Vagina (tissue), 2 donors: Measurements from ENCODE around the gene SNRNP25. TPM values are rescaled to one million over a fixed set of nuclear protein-coding genes. Genes with fewer than 3 reads are reported as not detected.

ENCODE experiments used
- DNase-seq, 2 donors: peaks; one replicate each; pipeline ENCODE4 v3.0.0-alpha.2; 2017; ENCODE audit errors: extremely low spot score in 2 of 2
- H3K27ac ChIP-seq: fragments of 200-600 bp; sonication (generic); one replicate; pipeline ENCODE4 v1.5.1; 2019
- H3K27me3 ChIP-seq: fragments of 200-600 bp; sonication (generic); one replicate; pipeline ENCODE4 v1.5.1; 2019
- H3K36me3 ChIP-seq, 2 donors: fragments of 200-600 bp; sonication (generic); one replicate each; pipeline ENCODE4 v1.5.1; 2017 to 2019
- H3K4me1 ChIP-seq: fragments of 200-600 bp; sonication (generic); one replicate; pipeline ENCODE4 v1.5.1; 2019
- H3K4me3 ChIP-seq, 2 donors: fragments of 200-600 bp; sonication (generic); 1 replicate in 1 of 2; 2 replicates in 1 of 2; pipeline ENCODE4 v1.5.1; 2016 to 2019
- H3K9me3 ChIP-seq: fragments of 200-600 bp; sonication (generic); one replicate; pipeline ENCODE4 v1.5.1; 2019
- POLR2A ChIP-seq, 2 donors: fragments of 450-650 bp; IDR thresholded peaks; one replicate each; pipeline ENCODE4 v1.6.1; 2017; ENCODE audit warnings: antibody characterized with exemption in 2 of 2, mild to moderate bottlenecking in 2 of 2, moderate library complexity in 2 of 2
- POLR2AphosphoS5 ChIP-seq, 2 donors: sonication (generic); formaldehyde crosslinking; IDR thresholded peaks; one replicate each; pipeline ENCODE4 v1.9.0; 2017; ENCODE audit warnings: antibody characterized with exemption in 2 of 2, mild to moderate bottlenecking in 2 of 2, low read depth in 1 of 2; ENCODE audit not compliant: insufficient read depth in 1 of 2
- intact Hi-C: fragments of 100-400 bp; cut with DNase I; formaldehyde crosslinking; loops from one replicate; pipeline ENCODE4 v1.15.1; 2023
- total RNA-seq: library from RNA; depleted of rRNA; stranded (reverse); fragments of >200 nt; gene quantifications from one replicate; pipeline ENCODE4 v1.2.3, GENCODE V29; 2016
- TF ChIP-seq, protein P1 (sequence below), 3 experiments: fragments of 450-650 bp in 2 of 3; fragments of 200-600 bp in 1 of 3; sonication (generic) in 1 of 3; IDR thresholded peaks; one replicate each; pipeline ENCODE4 v1.5.1; 2017 to 2019; ENCODE audit warnings: antibody characterized with exemption in 3 of 3, mild to moderate bottlenecking in 2 of 3, moderate library complexity in 2 of 3

Gene SNRNP25
- total RNA-seq, 1 donor from 2014 or later: 15.0 TPM

DNA sequence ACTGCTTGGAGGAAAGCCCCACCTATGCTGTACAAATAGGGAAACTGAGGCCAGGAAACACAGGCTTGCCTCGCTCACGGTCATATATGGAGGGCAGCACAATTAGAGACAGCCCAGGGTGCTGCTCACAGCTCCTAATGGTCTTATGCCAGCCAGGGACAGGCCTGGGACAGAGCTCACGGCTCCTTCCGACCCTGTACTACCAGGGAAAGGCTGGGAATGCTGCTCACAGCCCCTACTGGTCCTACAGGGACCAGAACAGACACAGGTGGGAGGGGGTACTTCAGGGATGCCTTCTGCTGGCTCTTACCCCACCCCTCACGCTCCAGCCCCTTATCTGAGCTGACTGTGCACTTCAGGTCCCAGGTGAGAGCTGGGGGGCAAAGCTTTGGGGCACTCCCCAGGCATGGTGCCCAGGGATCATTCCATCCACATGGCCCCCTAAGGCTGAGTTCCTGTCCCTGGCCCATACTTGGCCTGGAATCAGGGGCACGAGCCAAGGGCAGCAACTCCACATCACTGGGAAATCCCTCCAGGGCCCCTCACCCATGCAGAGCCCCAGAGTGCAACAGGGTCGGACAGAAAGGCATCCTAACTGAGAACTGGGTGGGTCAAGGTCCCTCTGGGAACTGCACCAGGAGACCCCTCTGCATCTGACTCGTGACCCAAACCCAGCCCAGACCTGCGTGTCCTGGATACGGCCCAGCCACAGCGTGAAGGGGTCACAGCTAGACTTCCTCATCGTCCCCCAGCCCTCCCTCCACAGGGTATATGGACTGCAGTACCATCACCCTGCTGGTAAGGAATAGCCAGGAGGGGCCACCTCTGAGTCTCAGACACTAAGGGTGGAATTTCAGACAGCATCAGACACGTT is 12.9 kb downstream of the SNRNP25 start:
- DNase-seq: no peak
- intact Hi-C loops: no loop called here
- H3K9me3 ChIP-seq: no peaks in the 10 kb centered on the region
- TF ChIP-seq, protein P1, sequence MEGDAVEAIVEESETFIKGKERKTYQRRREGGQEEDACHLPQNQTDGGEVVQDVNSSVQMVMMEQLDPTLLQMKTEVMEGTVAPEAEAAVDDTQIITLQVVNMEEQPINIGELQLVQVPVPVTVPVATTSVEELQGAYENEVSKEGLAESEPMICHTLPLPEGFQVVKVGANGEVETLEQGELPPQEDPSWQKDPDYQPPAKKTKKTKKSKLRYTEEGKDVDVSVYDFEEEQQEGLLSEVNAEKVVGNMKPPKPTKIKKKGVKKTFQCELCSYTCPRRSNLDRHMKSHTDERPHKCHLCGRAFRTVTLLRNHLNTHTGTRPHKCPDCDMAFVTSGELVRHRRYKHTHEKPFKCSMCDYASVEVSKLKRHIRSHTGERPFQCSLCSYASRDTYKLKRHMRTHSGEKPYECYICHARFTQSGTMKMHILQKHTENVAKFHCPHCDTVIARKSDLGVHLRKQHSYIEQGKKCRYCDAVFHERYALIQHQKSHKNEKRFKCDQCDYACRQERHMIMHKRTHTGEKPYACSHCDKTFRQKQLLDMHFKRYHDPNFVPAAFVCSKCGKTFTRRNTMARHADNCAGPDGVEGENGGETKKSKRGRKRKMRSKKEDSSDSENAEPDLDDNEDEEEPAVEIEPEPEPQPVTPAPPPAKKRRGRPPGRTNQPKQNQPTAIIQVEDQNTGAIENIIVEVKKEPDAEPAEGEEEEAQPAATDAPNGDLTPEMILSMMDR (IDR thresholded peaks at IDR 0.05): no peak
- no peak for TF ChIP-seq POLR2AphosphoS5 (IDR thresholded peaks at IDR 0.05; ENCODE audit: insufficient read depth in 1 of 2, low read depth in 1 of 2)
- no peak for TF ChIP-seq POLR2A (IDR thresholded peaks at IDR 0.05)
- H3K4me3 ChIP-seq: no peak overlapping the region
- H3K27me3 ChIP-seq: no peaks in the 10 kb centered on the region
- H3K36me3 ChIP-seq: peaks cover 0 to 33% of the 10 kb centered on the region in 2 donors
- peaks cover 63% of the 10 kb centered on the region for H3K4me1 ChIP-seq
- peak overlapping the region; percentile 25 for H3K27ac ChIP-seq

DNA sequence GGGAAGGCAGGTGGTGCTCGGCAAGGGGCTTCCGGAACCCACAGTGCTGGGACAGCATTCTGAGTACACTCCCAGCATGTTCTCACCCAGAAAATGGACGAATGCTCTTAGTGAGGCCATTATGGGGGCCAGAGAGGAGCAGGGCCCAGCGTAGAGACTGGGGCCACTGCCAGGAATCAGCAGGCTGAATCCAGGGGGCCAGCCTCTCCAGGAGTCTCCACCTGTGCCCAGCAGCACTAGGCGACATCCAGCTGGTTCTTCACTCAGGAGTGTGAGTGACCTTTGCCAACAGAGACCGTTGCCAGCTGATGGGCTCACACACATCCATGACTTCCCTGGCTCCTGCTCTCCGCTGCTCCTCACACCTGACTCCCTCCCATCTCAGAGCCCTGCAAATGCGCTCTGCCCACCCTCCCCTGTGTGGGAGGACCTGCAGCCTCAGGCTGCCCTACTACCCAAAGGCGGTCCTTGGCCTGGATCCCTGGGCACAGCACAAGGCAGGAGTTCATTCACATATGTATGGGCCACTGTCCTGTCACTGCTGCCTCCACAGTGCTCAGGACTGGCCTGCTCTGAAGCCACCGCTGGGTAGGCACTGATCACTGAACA is 13.7 kb downstream of the SNRNP25 start:
- Histone ChIP-seq H3K4me1 (peaks cover 63% of the 10 kb centered on the region), H3K9me3 (no peaks in the 10 kb centered on the region), H3K27me3 (no peaks in the 10 kb centered on the region), H3K36me3 (peaks cover 0 to 25% of the 10 kb centered on the region in 2 donors), H3K27ac (peak overlapping the region; percentile 92), H3K4me3 (no peak overlapping the region)
- intact Hi-C loops: no loop called here
- TF ChIP-seq, protein P1 (IDR thresholded peaks at IDR 0.05): no peak
- TF ChIP-seq POLR2A (IDR thresholded peaks at IDR 0.05) (no peak), POLR2AphosphoS5 (IDR thresholded peaks at IDR 0.05; ENCODE audit: insufficient read depth in 1 of 2, low read depth in 1 of 2) (no peak)
- no peak for DNase-seq

DNA sequence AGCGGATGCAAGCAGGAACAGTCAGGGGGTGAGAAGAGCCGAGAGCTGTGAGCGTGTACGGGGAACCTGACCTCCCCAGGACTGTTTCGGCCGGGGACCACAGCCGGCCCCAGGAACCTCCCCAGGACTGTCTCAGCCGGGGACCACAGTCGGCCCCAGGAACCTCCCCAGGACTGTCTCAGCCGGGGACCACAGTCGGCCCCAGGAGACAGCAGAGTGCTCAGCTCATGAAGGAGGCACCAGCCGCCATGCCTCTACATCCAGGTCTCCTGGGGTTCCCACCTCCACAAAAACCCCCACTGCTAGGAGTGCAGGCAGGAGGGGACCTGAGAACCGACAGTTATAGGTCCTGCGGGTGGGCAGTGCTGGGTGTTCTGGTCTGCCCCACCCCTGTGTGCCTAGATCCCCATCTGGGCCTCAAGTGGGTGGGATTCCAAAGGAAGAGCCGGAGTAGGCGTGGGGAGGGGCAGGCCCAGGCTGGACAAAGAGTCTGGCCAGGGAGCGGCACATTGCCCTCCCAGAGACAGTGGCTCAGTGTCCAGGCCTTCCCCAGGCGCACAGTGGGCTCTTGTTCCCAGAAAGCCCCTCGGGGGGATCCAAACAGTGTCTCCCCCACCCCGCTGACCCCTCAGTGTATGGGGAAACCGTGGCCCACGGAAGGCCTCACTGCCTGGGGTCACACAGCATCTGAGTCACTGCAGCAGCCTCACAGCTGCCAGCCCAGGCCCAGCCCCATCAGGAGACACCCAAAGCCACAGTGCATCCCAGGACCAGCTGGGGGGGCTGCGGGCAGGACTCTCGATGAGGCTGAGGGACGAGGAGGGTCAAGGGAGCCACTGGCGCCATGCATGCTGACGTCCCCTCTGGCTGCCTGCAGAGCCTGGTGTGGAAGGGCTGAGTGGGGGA is 14.5 kb downstream of the SNRNP25 start:
- H3K27ac ChIP-seq: peak overlapping the region; percentile 92
- TF ChIP-seq POLR2A (IDR thresholded peaks at IDR 0.05): no peak
- peak in 1 of 2 donors; percentile 37 for TF ChIP-seq POLR2AphosphoS5 (IDR thresholded peaks at IDR 0.05; ENCODE audit: insufficient read depth in 1 of 2, low read depth in 1 of 2)
- peaks cover 70% of the 10 kb centered on the region for H3K4me1 ChIP-seq
- H3K4me3 ChIP-seq: no peak overlapping the region
- no peaks in the 10 kb centered on the region for H3K9me3 ChIP-seq
- H3K27me3 ChIP-seq: no peaks in the 10 kb centered on the region
- no peak for DNase-seq
- intact Hi-C loops: no loop called here
- H3K36me3 ChIP-seq: peaks cover 0 to 17% of the 10 kb centered on the region in 2 donors

DNA sequence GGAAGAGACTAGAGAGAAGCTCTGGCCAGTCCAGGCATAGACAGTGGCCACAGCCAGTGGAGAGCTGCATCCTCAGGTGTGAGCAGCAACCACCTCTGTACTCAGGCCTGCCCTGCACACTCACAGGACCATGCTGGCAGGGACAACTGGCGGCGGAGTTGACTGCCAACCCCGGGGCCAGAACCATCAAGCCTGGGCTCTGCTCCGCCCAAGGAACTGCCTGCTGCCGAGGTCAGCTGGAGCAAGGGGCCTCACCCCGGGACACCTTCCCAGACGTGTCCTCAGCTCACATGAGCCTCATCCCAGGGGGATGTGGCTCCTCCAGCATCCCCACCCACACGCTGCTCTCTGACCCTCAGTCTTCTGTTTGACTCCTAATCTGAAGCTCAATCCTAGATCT is 15.6 kb downstream of the SNRNP25 start:
- Histone ChIP-seq H3K27ac (peak overlapping the region; percentile 92), H3K4me3 (no peak overlapping the region), H3K27me3 (no peaks in the 10 kb centered on the region), H3K36me3 (peaks cover 0 to 6% of the 10 kb centered on the region in 2 donors), H3K9me3 (no peaks in the 10 kb centered on the region), H3K4me1 (peaks cover 80% of the 10 kb centered on the region)
- TF ChIP-seq, protein P1 (IDR thresholded peaks at IDR 0.05): no peak
- TF ChIP-seq POLR2A (IDR thresholded peaks at IDR 0.05) (no peak), POLR2AphosphoS5 (IDR thresholded peaks at IDR 0.05; ENCODE audit: insufficient read depth in 1 of 2, low read depth in 1 of 2) (no peak)
- intact Hi-C loops: no loop called here
- DNase-seq: no peak

DNA sequence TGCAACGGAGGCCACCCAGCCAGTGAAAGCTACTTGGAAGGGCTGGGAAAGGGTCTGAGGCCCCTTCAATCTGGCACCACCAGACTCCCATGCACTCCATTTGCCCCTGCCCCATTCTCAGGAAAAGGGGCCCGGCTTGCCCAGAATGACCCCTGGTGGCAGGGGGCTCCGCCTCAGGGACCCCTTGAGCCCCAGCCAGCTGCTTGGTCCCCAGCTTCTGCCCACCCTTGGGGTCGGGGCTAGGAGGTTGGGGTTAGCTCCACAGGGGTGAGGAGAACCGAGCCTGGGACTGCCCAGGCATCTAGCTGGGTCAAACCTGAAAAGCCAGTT is 17.5 kb downstream of the SNRNP25 start:
- intact Hi-C loops: no loop called here
- Histone ChIP-seq H3K27ac (peak overlapping the region; percentile 92), H3K4me3 (peak overlapping the region; percentile 73 to 81), H3K36me3 (no peaks in the 10 kb centered on the region), H3K9me3 (no peaks in the 10 kb centered on the region), H3K4me1 (peaks cover 90% of the 10 kb centered on the region), H3K27me3 (no peaks in the 10 kb centered on the region)
- TF ChIP-seq, protein P1 (IDR thresholded peaks at IDR 0.05): no peak
- TF ChIP-seq POLR2AphosphoS5 (IDR thresholded peaks at IDR 0.05; ENCODE audit: insufficient read depth in 1 of 2, low read depth in 1 of 2) (no peak), POLR2A (IDR thresholded peaks at IDR 0.05) (no peak)
- DNase-seq: no peak
